ENCODE results near the gene FAM229A. TPM values are rescaled to one million over a fixed set of nuclear protein-coding genes. Genes with fewer than 3 reads are reported as not detected.

The FAM229A gene
- total and polyA plus RNA-seq, 3 donors from 2014 or later: 71.5 to 194 (median 103) TPM

- TF ChIP-seq CTCF (IDR thresholded peaks at IDR 0.05) (no peak), POLR2A (IDR thresholded peaks at IDR 0.05) (peak; percentile 71)
- intact Hi-C loops (cut with DNase I; ENCODE audit: low total_unique reads): no loop called here
- Histone ChIP-seq H3K36me3 (ENCODE audit: low read depth, missing control alignments) (no peaks in the 10 kb centered on the region), H3K27me3 (no peaks in the 10 kb centered on the region), H3K27ac (peak within 1 kb of the TSS; percentile 91 to 93), H3K4me1 (peaks cover 26% of the 10 kb centered on the region), H3K9me3 (no peaks in the 10 kb centered on the region), H3K4me3 (peak within 1 kb of the TSS; percentile 76 to 87)
- peak; percentile 99 for DNase-seq
- 0 to 1% methylated on average over 37 to 48 of the region's 48 CpGs for WGBS, 2 donors
Measured at GRCh38 chr1:32394141-32394889, 32.0 kb upstream of the FAM229A start, which contains the start of gene BSDC1. Gene BSDC1 (minus strand): TSS chr1:32394441. CDS start chr1:32394414, 27 bp downstream.

GRCh38 chr1:32393832-32394140 lies 31.5 kb upstream of the FAM229A start:
- DNase-seq: peak; percentile 69

GRCh38 chr1:32393136-32393535 lies 30.9 kb upstream of the FAM229A start:
- intact Hi-C loops (cut with DNase I; ENCODE audit: low total_unique reads): no loop called here
- DNase-seq: no peak
- Histone ChIP-seq H3K36me3 (ENCODE audit: low read depth, missing control alignments) (no peaks in the 10 kb centered on the region), H3K4me3 (peak overlapping the region in 1 of 2 donors; percentile 87), H3K27ac (peak overlapping the region; percentile 91 to 93), H3K4me1 (peaks cover 26% of the 10 kb centered on the region), H3K9me3 (no peaks in the 10 kb centered on the region), H3K27me3 (no peaks in the 10 kb centered on the region)
- TF ChIP-seq CTCF (IDR thresholded peaks at IDR 0.05): no peak
- no peak for TF ChIP-seq POLR2A (IDR thresholded peaks at IDR 0.05)
- 8 to 26% methylated on average over 1 of the region's 1 CpG for WGBS, 2 donors

More at GRCh38 chr1:32393832-32394140, 31.5 kb upstream of the FAM229A start:
- no peaks in the 10 kb centered on the region for H3K9me3 ChIP-seq
- H3K36me3 ChIP-seq (ENCODE audit: low read depth, missing control alignments): no peaks in the 10 kb centered on the region
- no peak for TF ChIP-seq POLR2A (IDR thresholded peaks at IDR 0.05)
- TF ChIP-seq CTCF (IDR thresholded peaks at IDR 0.05): no peak
- WGBS, 2 donors: 0% methylated on average over 11 to 15 of the region's 15 CpGs
- peak overlapping the region; percentile 76 to 87 for H3K4me3 ChIP-seq
- intact Hi-C loops (cut with DNase I; ENCODE audit: low total_unique reads): no loop called here
- peaks cover 26% of the 10 kb centered on the region for H3K4me1 ChIP-seq
- H3K27ac ChIP-seq: peak overlapping the region; percentile 91 to 93
- no peaks in the 10 kb centered on the region for H3K27me3 ChIP-seq

- no peak for DNase-seq
- Histone ChIP-seq H3K4me1 (peaks cover 26% of the 10 kb centered on the region), H3K27me3 (no peaks in the 10 kb centered on the region), H3K4me3 (no peak overlapping the region), H3K36me3 (ENCODE audit: low read depth, missing control alignments) (no peaks in the 10 kb centered on the region), H3K27ac (peak overlapping the region in 1 of 2 donors; percentile 93), H3K9me3 (no peaks in the 10 kb centered on the region)
- intact Hi-C loops (cut with DNase I; ENCODE audit: low total_unique reads): no loop called here
- TF ChIP-seq CTCF (IDR thresholded peaks at IDR 0.05): no peak
- 36 to 52% methylated on average over 3 of the region's 3 CpGs for WGBS, 2 donors
Measured at GRCh38 chr1:32392325-32392724, 30.0 kb upstream of the FAM229A start.
